GM12891 (cell line): Measurements from ENCODE around the gene NTN4.

Experiments used
- POLR2A ChIP-seq: IDR thresholded peaks from 2 replicates; pipeline ENCODE4 v1.6.1; 2011; ENCODE audit warnings: low read depth, low read length, control low read depth
- POLR2AphosphoS5 ChIP-seq: IDR thresholded peaks from 2 replicates; pipeline ENCODE4 v1.6.1; 2011; ENCODE audit warnings: low read depth, low read length, control low read depth
- TAF1 ChIP-seq: IDR thresholded peaks from 2 replicates; pipeline ENCODE4 v1.6.1; 2011; ENCODE audit warnings: low read depth, low read length, control low read depth

DNA sequence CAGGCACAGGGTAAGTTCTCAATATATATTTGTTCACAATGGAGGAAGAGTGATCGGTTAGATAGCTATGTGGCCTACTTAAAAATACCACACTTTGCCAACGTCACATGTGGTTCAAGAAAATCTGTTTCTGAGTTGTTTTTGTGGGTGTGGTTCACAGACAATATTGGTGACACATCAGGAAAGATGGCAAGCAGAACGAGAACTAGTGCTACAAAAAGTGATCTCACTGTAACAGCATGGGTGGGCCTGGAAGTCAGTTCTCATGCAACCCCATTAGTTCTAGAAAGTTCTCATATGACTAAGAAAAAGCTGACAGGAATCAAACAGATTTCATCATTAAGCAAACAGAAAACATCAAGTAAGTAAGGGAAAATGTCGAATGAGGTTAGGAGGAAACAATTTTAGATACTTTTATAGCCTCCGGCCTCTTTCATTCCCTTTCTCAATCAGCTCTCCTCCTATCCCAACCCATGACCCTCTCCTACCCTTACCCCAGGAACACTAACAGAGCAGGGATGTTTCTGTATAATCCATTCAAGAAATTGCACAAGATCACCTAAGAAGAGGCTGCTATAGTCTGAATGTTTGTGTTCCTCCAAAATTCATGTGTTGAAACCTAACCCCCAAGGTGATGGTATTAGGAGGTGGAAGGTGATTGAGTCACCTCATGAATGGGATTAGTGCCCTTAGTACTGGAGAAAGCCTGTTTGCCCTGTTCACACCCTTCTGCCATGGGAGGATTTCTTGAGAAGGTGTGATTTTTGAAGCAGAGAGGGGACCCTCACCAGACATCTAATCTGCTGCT is 15.5 kb upstream of the NTN4 start:
- TF ChIP-seq POLR2A (no peak), POLR2AphosphoS5 (no peak), TAF1 (no peak)
